Measurements from ENCODE around the gene JMJD8. TPM values are rescaled to one million over a fixed set of nuclear protein-coding genes. Genes with fewer than 3 reads are reported as not detected.
A peak's percentile ranks its signal among the peaks of the same experiment; 100 is the strongest.

The JMJD8 gene
- total RNA-seq, 2 donors from 2014 or later = 48.8 to 55.6 TPM

GRCh38 chr16:667113-667779 lies 16.9 kb downstream of the JMJD8 start:
- Histone ChIP-seq H3K36me3 (ENCODE audit: control insufficient read depth, insufficient read depth, low read length) (peaks cover 27% of the 10 kb centered on the region), H3K9ac (ENCODE audit: extremely low read depth, low read length, poor library complexity, severe bottlenecking) (no peak overlapping the region), H3K9me3 (ENCODE audit: control insufficient read depth, low read length) (no peaks in the 10 kb centered on the region), H3K27ac (ENCODE audit: low read depth, low read length) (no peak overlapping the region), H3K27me3 (ENCODE audit: control insufficient read depth, insufficient read depth, low read length, poor library complexity, severe bottlenecking) (no peaks in the 10 kb centered on the region), H3K4me3 (ENCODE audit: low read length) (no peak overlapping the region), H3K4me1 (ENCODE audit: control insufficient read depth, insufficient read depth, low read length) (peaks cover 4% of the 10 kb centered on the region)
- 90 to 92% methylated on average over 18 to 22 of the region's 22 CpGs for WGBS, 2 experiments (ENCODE audit: insufficient coverage in 1 of 2, insufficient read length in 1 of 2)
- peaks cover 19% of the 10 kb centered on the region for H3K36me3 Mint-ChIP-seq (ENCODE audit: low read depth)
- H3K27me3 Mint-ChIP-seq (ENCODE audit: insufficient read depth) = no peaks in the 10 kb centered on the region
- H3K9me3 Mint-ChIP-seq = no peaks in the 10 kb centered on the region
- H3K4me3 Mint-ChIP-seq = peak overlapping the region; percentile 70
- H3K4me1 Mint-ChIP-seq = peaks cover 3% of the 10 kb centered on the region
- H3K27ac Mint-ChIP-seq = peak overlapping the region; percentile 74
- no peak for TF ChIP-seq CTCF (conservative IDR thresholded peaks at IDR 0.05)
- DNase-seq = no peak

GRCh38 chr16:666572-666971 lies 17.6 kb downstream of the JMJD8 start:
- H3K9me3 Mint-ChIP-seq = no peaks in the 10 kb centered on the region
- DNase-seq = no peak
- H3K4me3 Mint-ChIP-seq = no peak overlapping the region

GRCh38 chr16:662597-662996 lies 21.5 kb downstream of the JMJD8 start:
- Mint-ChIP-seq H3K27ac (no peak overlapping the region), H3K4me3 (no peak overlapping the region), H3K9me3 (no peaks in the 10 kb centered on the region), H3K4me1 (peaks cover 5% of the 10 kb centered on the region), H3K27me3 (ENCODE audit: insufficient read depth) (no peaks in the 10 kb centered on the region), H3K36me3 (ENCODE audit: low read depth) (peaks cover 9% of the 10 kb centered on the region)
- no peaks in the 10 kb centered on the region for H3K9me3 ChIP-seq (ENCODE audit: control insufficient read depth, low read length)
- no peaks in the 10 kb centered on the region for H3K36me3 ChIP-seq (ENCODE audit: control insufficient read depth, insufficient read depth, low read length)
- no peak for TF ChIP-seq CTCF (conservative IDR thresholded peaks at IDR 0.05)
- 94 to 97% methylated on average over 19 to 21 of the region's 21 CpGs for WGBS, 2 experiments (ENCODE audit: insufficient coverage in 1 of 2, insufficient read length in 1 of 2)
- H3K27me3 ChIP-seq (ENCODE audit: control insufficient read depth, insufficient read depth, low read length, poor library complexity, severe bottlenecking) = no peaks in the 10 kb centered on the region
- H3K4me3 ChIP-seq (ENCODE audit: low read length) = no peak overlapping the region
- DNase-seq = no peak
- no peak overlapping the region for H3K9ac ChIP-seq (ENCODE audit: extremely low read depth, low read length, poor library complexity, severe bottlenecking)
- H3K27ac ChIP-seq (ENCODE audit: low read depth, low read length) = no peak overlapping the region
- peaks cover 3% of the 10 kb centered on the region for H3K4me1 ChIP-seq (ENCODE audit: control insufficient read depth, insufficient read depth, low read length)

More at GRCh38 chr16:666572-666971, 17.6 kb downstream of the JMJD8 start:
- Mint-ChIP-seq H3K27me3 (ENCODE audit: insufficient read depth) (no peaks in the 10 kb centered on the region), H3K27ac (no peak overlapping the region), H3K4me1 (peaks cover 3% of the 10 kb centered on the region), H3K36me3 (ENCODE audit: low read depth) (peaks cover 19% of the 10 kb centered on the region)
- TF ChIP-seq CTCF (conservative IDR thresholded peaks at IDR 0.05) = no peak
- H3K9me3 ChIP-seq (ENCODE audit: control insufficient read depth, low read length) = no peaks in the 10 kb centered on the region
- WGBS, 2 experiments (ENCODE audit: insufficient coverage in 1 of 2, insufficient read length in 1 of 2) = 84 to 89% methylated on average over 9 to 13 of the region's 13 CpGs
- no peak overlapping the region for H3K4me3 ChIP-seq (ENCODE audit: low read length)
- H3K9ac ChIP-seq (ENCODE audit: extremely low read depth, low read length, poor library complexity, severe bottlenecking) = no peak overlapping the region
- no peaks in the 10 kb centered on the region for H3K27me3 ChIP-seq (ENCODE audit: control insufficient read depth, insufficient read depth, low read length, poor library complexity, severe bottlenecking)
- H3K36me3 ChIP-seq (ENCODE audit: control insufficient read depth, insufficient read depth, low read length) = peaks cover 24% of the 10 kb centered on the region
- peaks cover 4% of the 10 kb centered on the region for H3K4me1 ChIP-seq (ENCODE audit: control insufficient read depth, insufficient read depth, low read length)
- no peak overlapping the region for H3K27ac ChIP-seq (ENCODE audit: low read depth, low read length)
